Endothelial cell of umbilical vein (primary cell): Measurements from ENCODE around the gene SNRNP27.

ENCODE experiments used
- EZH2 ChIP-seq: IDR thresholded peaks from 2 replicates; pipeline ENCODE4 v1.6.1; 2012; ENCODE audit warnings: borderline replicate concordance, low read depth, mild to moderate bottlenecking, moderate library complexity, low read length, inconsistent platforms; ENCODE audit not compliant: severe bottlenecking
- FOS ChIP-seq: IDR thresholded peaks from 2 replicates; pipeline ENCODE4 v1.6.1; 2011; ENCODE audit warnings: mild to moderate bottlenecking, low read length, moderate library complexity, borderline replicate concordance; ENCODE audit not compliant: insufficient read depth
- MYC ChIP-seq: IDR thresholded peaks from one replicate; pipeline ENCODE4 v1.6.1; 2011; ENCODE audit warnings: mild to moderate bottlenecking, low read depth, low read length
- POLR2A ChIP-seq: IDR thresholded peaks from 2 replicates; pipeline ENCODE4 v1.6.1; 2012; ENCODE audit warnings: low read depth, mild to moderate bottlenecking, control low read depth, low read length
- POLR2AphosphoS5 ChIP-seq: IDR thresholded peaks from 2 replicates; pipeline ENCODE4 v1.6.1; 2012; ENCODE audit warnings: low read depth, mild to moderate bottlenecking, control low read depth, low read length, moderate library complexity; ENCODE audit not compliant: insufficient read depth
- TF ChIP-seq, protein P1 (sequence below), 2 donors: IDR thresholded peaks; 1 replicate in 1 of 2; 2 replicates in 1 of 2; pipeline ENCODE4 v1.5.1; 2011; ENCODE audit warnings: low read length in 2 of 2, mild to moderate bottlenecking in 2 of 2, moderate library complexity in 2 of 2, control low read depth in 1 of 2, inconsistent platforms in 1 of 2, low read depth in 1 of 2; ENCODE audit not compliant: insufficient read depth in 1 of 2; ENCODE audit errors: extremely low read depth in 1 of 2
- TF ChIP-seq, protein P2 (sequence below): IDR thresholded peaks from 2 replicates; pipeline ENCODE4 v1.6.1; 2011; ENCODE audit not compliant: insufficient read depth, insufficient read length

DNA sequence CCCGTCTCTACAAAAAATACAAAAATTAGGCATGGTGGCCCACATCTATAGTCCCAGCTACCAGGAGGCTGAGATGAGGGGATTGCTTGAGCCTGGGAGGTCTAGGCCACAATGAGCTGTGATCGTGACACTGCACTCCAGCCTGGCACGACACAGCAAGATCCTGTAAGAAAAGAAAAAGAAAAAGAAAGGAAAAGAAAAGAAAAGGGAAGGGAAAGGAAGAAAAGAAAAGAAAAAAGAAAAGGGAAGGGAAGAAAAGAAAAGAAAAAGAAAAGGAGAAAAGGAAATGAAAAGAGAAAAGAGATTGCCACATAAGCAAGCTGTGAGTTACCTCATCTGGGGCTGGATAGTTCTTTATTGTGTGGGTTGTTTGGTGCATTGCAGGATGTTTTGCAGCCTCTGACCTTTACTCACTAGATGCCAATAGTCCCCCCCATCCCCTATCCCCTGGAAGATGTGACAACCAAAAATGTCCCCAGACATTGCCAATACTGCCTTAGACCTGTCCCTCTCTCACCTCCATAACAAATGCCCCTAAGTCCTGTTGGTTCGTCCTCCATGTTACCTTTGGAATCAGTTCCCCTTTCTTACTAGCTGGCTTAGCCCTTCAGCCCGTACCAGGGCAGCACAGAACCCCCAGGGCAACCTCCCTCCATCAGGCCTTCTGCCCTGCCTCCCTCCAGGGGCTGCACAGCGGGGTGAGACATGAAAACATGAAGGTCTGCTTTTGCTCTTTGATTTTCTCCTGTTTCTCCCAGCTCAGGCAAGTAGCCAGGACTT lies 58.8 kb downstream of the SNRNP27 start:
- TF ChIP-seq POLR2AphosphoS5 = no peak
- TF ChIP-seq, protein P1, sequence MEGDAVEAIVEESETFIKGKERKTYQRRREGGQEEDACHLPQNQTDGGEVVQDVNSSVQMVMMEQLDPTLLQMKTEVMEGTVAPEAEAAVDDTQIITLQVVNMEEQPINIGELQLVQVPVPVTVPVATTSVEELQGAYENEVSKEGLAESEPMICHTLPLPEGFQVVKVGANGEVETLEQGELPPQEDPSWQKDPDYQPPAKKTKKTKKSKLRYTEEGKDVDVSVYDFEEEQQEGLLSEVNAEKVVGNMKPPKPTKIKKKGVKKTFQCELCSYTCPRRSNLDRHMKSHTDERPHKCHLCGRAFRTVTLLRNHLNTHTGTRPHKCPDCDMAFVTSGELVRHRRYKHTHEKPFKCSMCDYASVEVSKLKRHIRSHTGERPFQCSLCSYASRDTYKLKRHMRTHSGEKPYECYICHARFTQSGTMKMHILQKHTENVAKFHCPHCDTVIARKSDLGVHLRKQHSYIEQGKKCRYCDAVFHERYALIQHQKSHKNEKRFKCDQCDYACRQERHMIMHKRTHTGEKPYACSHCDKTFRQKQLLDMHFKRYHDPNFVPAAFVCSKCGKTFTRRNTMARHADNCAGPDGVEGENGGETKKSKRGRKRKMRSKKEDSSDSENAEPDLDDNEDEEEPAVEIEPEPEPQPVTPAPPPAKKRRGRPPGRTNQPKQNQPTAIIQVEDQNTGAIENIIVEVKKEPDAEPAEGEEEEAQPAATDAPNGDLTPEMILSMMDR (IDR thresholded peaks at IDR 0.05; ENCODE audit: extremely low read depth in 1 of 2, insufficient read depth in 1 of 2, low read depth in 1 of 2, low read length in 2 of 2) = no peak
- no peak for TF ChIP-seq POLR2A
- TF ChIP-seq MYC = no peak
- TF ChIP-seq EZH2 = no peak
- no peak for TF ChIP-seq FOS
- TF ChIP-seq, protein P2, sequence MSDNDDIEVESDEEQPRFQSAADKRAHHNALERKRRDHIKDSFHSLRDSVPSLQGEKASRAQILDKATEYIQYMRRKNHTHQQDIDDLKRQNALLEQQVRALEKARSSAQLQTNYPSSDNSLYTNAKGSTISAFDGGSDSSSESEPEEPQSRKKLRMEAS = no peak
